A673 (cell line): Measurements from ENCODE around the gene COL4A2. TPM values are rescaled to one million over a fixed set of nuclear protein-coding genes. Genes with fewer than 3 reads are reported as not detected.

ENCODE experiments used
- BruUV-seq: library from RNA; stranded (reverse); fragments of 400-500 nt; replicated peaks from 2 replicates; lab custom pipeline; 2021; lab: Mats Ljungman, UMichigan
- CTCF ChIA-PET: fragments of 300-600 bp; sonication (Branson Sonifier 250); formaldehyde crosslinking; loops from one replicate; lab custom pipeline; 2022; ENCODE audit warnings: antibody characterized with exemption; lab: Charles Lee
- POLR2A ChIA-PET: fragments of 300-600 bp; sonication (Branson Sonifier 250); formaldehyde crosslinking; loops from one replicate; lab custom pipeline; 2022; ENCODE audit warnings: antibody characterized with exemption; ENCODE audit not compliant: low non-redundant PET; lab: Charles Lee
- DNase-seq: peaks from one replicate; pipeline ENCODE4 v3.0.0-alpha.2; 2015; ENCODE audit warnings: low spot score
- H3K27ac ChIP-seq: fragments of 200-600 bp; sonication (generic); 2 replicates; pipeline ENCODE4 v1.5.1; 2016; ENCODE audit warnings: mixed run types, low read depth, mild to moderate bottlenecking, mixed read lengths, antibody characterized with exemption, low read length; ENCODE audit not compliant: poor library complexity, severe bottlenecking
- H3K27me3 ChIP-seq: fragments of 200-600 bp; sonication (generic); replicated peaks from 2 replicates; pipeline ENCODE4 v1.6.1; 2017; ENCODE audit warnings: mixed run types, low read depth, mild to moderate bottlenecking, mixed read lengths, antibody characterized with exemption, low read length; ENCODE audit not compliant: insufficient read depth, poor library complexity
- H3K36me3 ChIP-seq: fragments of 200-600 bp; sonication (generic); 2 replicates; pipeline ENCODE4 v1.6.1; 2016; ENCODE audit warnings: mixed run types, mild to moderate bottlenecking, mixed read lengths, antibody characterized with exemption, low read length; ENCODE audit not compliant: insufficient read depth, poor library complexity, severe bottlenecking
- H3K4me1 ChIP-seq: fragments of 200-600 bp; sonication (generic); 2 replicates; pipeline ENCODE4 v1.6.1; 2017; ENCODE audit warnings: mixed run types, mild to moderate bottlenecking, mixed read lengths, antibody characterized with exemption, low read length; ENCODE audit not compliant: insufficient read depth, poor library complexity, severe bottlenecking
- H3K4me3 ChIP-seq: fragments of 200-600 bp; sonication (generic); 2 replicates; pipeline ENCODE4 v1.5.1; 2016; ENCODE audit warnings: low read depth, mixed run types, mild to moderate bottlenecking, mixed read lengths, low read length; ENCODE audit not compliant: poor library complexity, severe bottlenecking
- H3K9me3 ChIP-seq: fragments of 200-600 bp; sonication (generic); 2 replicates; pipeline ENCODE4 v1.6.1; 2016; ENCODE audit warnings: mixed run types, low read depth, mild to moderate bottlenecking, mixed read lengths, antibody characterized with exemption, low read length; ENCODE audit not compliant: poor library complexity, severe bottlenecking
- EZH2 ChIP-seq: fragments of 200-600 bp; sonication (generic); IDR thresholded peaks from 2 replicates; pipeline ENCODE4 v1.6.1; 2017; ENCODE audit warnings: borderline replicate concordance, low read depth, mild to moderate bottlenecking, mixed read lengths, antibody characterized with exemption, low read length; ENCODE audit not compliant: poor library complexity, severe bottlenecking
- intact Hi-C: fragments of 100-400 bp; cut with micrococcal nuclease; formaldehyde crosslinking; loops from one replicate; pipeline ENCODE4 v1.10.0; 2022; ENCODE audit not compliant: unreplicated experiment
- total RNA-seq: library from RNA; stranded (reverse); gene quantifications from 2 replicates; pipeline ENCODE4 v1.2.3, GENCODE V29; 2021
- TF ChIP-seq, protein P1 (sequence below): fragments of 300-800, 200-600 bp; sonication (generic); conservative IDR thresholded peaks from 2 replicates; pipeline ENCODE4 v1.5.1; 2017; ENCODE audit warnings: low read depth, mild to moderate bottlenecking, antibody characterized with exemption, low read length, moderate library complexity, mixed read lengths

The COL4A2 gene
- total RNA-seq, 1 experiment from 2014 or later = 184 TPM

DNA sequence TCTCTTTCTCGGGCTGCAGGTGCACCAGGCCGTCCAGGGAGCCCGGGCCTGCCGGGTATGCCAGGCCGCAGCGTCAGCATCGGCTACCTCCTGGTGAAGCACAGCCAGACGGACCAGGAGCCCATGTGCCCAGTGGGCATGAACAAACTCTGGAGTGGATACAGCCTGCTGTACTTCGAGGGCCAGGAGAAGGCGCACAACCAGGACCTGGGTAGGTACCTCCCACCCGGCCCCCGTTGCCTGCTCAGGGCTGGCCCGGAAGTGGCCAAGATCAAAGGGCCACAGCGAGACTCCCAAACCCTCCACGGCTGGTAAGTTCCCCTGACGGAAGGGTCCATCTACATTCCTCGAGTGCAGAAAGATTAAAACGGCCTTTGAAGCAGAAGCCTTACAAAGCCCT, 199.3 kb downstream of the COL4A2 start:
- no peak overlapping the region for H3K4me3 ChIP-seq
- ChIA-PET CTCF (no interaction called here), POLR2A (no interaction called here)
- BruUV-seq = no TSS peak
- H3K36me3 ChIP-seq = peaks cover 46% of the 10 kb centered on the region
- H3K4me1 ChIP-seq = peaks cover 14% of the 10 kb centered on the region
- no peaks in the 10 kb centered on the region for H3K27me3 ChIP-seq
- no peak for DNase-seq
- intact Hi-C loops = no loop called here
- TF ChIP-seq, protein P1, sequence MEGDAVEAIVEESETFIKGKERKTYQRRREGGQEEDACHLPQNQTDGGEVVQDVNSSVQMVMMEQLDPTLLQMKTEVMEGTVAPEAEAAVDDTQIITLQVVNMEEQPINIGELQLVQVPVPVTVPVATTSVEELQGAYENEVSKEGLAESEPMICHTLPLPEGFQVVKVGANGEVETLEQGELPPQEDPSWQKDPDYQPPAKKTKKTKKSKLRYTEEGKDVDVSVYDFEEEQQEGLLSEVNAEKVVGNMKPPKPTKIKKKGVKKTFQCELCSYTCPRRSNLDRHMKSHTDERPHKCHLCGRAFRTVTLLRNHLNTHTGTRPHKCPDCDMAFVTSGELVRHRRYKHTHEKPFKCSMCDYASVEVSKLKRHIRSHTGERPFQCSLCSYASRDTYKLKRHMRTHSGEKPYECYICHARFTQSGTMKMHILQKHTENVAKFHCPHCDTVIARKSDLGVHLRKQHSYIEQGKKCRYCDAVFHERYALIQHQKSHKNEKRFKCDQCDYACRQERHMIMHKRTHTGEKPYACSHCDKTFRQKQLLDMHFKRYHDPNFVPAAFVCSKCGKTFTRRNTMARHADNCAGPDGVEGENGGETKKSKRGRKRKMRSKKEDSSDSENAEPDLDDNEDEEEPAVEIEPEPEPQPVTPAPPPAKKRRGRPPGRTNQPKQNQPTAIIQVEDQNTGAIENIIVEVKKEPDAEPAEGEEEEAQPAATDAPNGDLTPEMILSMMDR = no peak
- TF ChIP-seq EZH2 = no peak
- H3K9me3 ChIP-seq = no peaks in the 10 kb centered on the region
- H3K27ac ChIP-seq = no peak overlapping the region

DNA sequence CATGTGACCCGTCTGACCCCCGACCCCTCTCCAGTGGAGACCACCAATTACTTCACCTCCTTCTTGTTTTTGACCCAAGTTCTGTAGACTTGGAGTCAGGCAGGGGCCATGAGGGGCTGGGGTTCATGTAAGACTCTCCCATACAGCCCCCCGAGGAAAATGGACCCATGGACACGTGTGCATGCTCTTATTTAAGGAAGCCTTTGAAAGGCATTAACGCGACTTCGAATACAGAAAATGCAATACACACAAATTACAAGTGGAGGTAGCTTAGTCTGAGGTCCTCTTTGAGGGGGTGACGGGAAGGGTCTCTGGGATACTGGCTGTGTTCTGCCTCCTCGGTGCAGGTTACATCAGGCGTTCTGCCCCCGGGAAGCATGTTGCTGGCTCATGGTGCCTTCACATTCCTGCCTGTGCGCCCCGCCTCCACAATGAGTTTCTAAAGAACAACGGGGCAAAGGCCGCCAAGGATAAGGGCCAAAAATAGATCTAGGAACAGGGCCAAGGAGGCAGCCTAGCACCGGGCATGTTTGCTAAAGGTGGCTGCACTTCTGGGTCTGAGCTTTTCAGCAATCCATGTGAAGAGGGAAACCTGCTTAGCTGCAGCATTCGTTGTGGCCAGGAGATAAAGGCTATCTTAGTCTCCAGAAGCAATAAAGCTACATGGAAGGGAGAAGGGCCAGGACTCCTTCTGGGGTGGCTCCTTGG, 199.9 kb downstream of the COL4A2 start:
- intact Hi-C loops = no loop called here
- BruUV-seq = no TSS peak
- POLR2A ChIA-PET = no interaction called here

DNA sequence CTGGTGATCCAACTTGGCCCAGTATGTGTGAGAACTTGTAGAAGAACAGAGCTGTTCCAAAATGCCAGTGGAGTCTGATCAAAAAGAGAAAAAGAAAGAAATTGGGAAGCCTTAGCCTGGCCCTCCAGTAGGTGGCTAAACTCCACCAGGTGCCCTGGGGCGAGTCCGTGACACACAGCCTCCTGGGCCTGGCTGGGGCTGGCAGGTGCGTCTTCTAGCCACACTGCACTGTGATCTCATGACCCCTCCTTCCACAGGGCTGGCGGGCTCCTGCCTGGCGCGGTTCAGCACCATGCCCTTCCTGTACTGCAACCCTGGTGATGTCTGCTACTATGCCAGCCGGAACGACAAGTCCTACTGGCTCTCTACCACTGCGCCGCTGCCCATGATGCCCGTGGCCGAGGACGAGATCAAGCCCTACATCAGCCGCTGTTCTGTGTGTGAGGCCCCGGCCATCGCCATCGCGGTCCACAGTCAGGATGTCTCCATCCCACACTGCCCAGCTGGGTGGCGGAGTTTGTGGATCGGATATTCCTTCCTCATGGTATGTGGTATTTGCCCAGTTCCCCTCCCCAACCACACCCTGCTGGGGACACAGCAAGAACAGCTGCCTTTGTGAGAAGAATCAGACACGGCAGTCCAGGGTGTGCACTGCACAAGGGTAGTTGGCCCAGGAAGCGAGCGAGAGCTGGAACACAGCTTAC, 200.7 kb downstream of the COL4A2 start:
- Histone ChIP-seq H3K9me3 (no peaks in the 10 kb centered on the region), H3K36me3 (peaks cover 48% of the 10 kb centered on the region), H3K27me3 (no peaks in the 10 kb centered on the region), H3K27ac (no peak overlapping the region), H3K4me3 (no peak overlapping the region), H3K4me1 (peaks cover 14% of the 10 kb centered on the region)
- intact Hi-C loops = no loop called here
- TF ChIP-seq, protein P1 = no peak
- TF ChIP-seq EZH2 = no peak
- ChIA-PET CTCF (no interaction called here), POLR2A (no interaction called here)
- BruUV-seq = no TSS peak
- no peak for DNase-seq

More for the DNA sequence above, 199.9 kb downstream of the COL4A2 start:
- CTCF ChIA-PET = no interaction called here
- H3K4me3 ChIP-seq = no peak overlapping the region
- H3K27ac ChIP-seq = no peak overlapping the region
- no peaks in the 10 kb centered on the region for H3K27me3 ChIP-seq
- H3K9me3 ChIP-seq = no peaks in the 10 kb centered on the region
- TF ChIP-seq EZH2 = no peak
- TF ChIP-seq, protein P1 = no peak
- DNase-seq = no peak
- H3K4me1 ChIP-seq = peaks cover 14% of the 10 kb centered on the region
- H3K36me3 ChIP-seq = peaks cover 46% of the 10 kb centered on the region
